ENCODE data around the gene CYLD.
A peak's percentile ranks its signal among the peaks of the same experiment; 100 is the strongest.

CYLD gene

GRCh38 chr16:50818380-50818779 lies 76.5 kb downstream of the CYLD start:
- Histone ChIP-seq H3K4me3 (ENCODE audit: low read depth, low read length) (no peak overlapping the region), H3K36me3 (ENCODE audit: control insufficient read depth in 2 of 2, insufficient read depth in 1 of 2, low read length in 2 of 2) (no peaks in the 10 kb centered on the region), H3K4me1 (ENCODE audit: control insufficient read depth, insufficient read depth, low read length) (no peaks in the 10 kb centered on the region), H3K27ac (ENCODE audit: extremely low read depth, low read depth, low read length) (no peak overlapping the region), H3K9me3 (ENCODE audit: control insufficient read depth, insufficient read depth, low read depth, low read length) (no peaks in the 10 kb centered on the region)
- TF ChIP-seq EGR2 (tag by site-specific recombination; IDR thresholded peaks at IDR 0.05; ENCODE audit: low read depth) (peak; percentile 53), ZNF19 (tag by site-specific recombination; IDR thresholded peaks at IDR 0.05; ENCODE audit: low read depth) (no peak)
- ChIA-PET POLR2A (no interaction called here), CTCF (interaction anchor here (3.6 kb wide), 1 partner anchor 12 kb away, joined by 16 read pairs; no protein-coding TSS in a partner anchor)

- no peak for TF ChIP-seq ZNF398 (tag by site-specific recombination; IDR thresholded peaks at IDR 0.05)
- ChIA-PET CTCF (no interaction called here), POLR2A (no interaction called here)
These were observed 77.8 kb downstream of the CYLD start for GRCh38 chr16:50819706-50820105.

GRCh38 chr16:50820225-50820624 lies 78.3 kb downstream of the CYLD start:
- Histone ChIP-seq H3K9me3 (ENCODE audit: control insufficient read depth, insufficient read depth, low read depth, low read length) (no peaks in the 10 kb centered on the region), H3K4me3 (ENCODE audit: low read depth, low read length) (no peak overlapping the region), H3K27ac (ENCODE audit: extremely low read depth, low read depth, low read length) (no peak overlapping the region), H3K4me1 (ENCODE audit: control insufficient read depth, insufficient read depth, low read length) (no peaks in the 10 kb centered on the region), H3K36me3 (ENCODE audit: control insufficient read depth in 2 of 2, insufficient read depth in 1 of 2, low read length in 2 of 2) (no peaks in the 10 kb centered on the region)
- ChIA-PET POLR2A (no interaction called here), CTCF (no interaction called here)
- no peak for TF ChIP-seq ZBTB11 (tag by site-specific recombination; conservative IDR thresholded peaks at IDR 0.05; ENCODE audit: low read depth)
- peak; percentile 66 for TF ChIP-seq ZBTB17 (tag by site-specific recombination; IDR thresholded peaks at IDR 0.05)

More at GRCh38 chr16:50819706-50820105, 77.8 kb downstream of the CYLD start:
- Histone ChIP-seq H3K36me3 (ENCODE audit: control insufficient read depth in 2 of 2, insufficient read depth in 1 of 2, low read length in 2 of 2) (no peaks in the 10 kb centered on the region), H3K4me1 (ENCODE audit: control insufficient read depth, insufficient read depth, low read length) (no peaks in the 10 kb centered on the region), H3K9me3 (ENCODE audit: control insufficient read depth, insufficient read depth, low read depth, low read length) (no peaks in the 10 kb centered on the region), H3K4me3 (ENCODE audit: low read depth, low read length) (no peak overlapping the region), H3K27ac (ENCODE audit: extremely low read depth, low read depth, low read length) (no peak overlapping the region)

- CTCF ChIA-PET = interaction anchor here (0.7 to 1.3 kb wide), 3 partner anchors 14 to 54 kb away, joined by 3 to 5 read pairs (median 3); no protein-coding TSS in a partner anchor
- Histone ChIP-seq H3K36me3 (ENCODE audit: control insufficient read depth in 2 of 2, insufficient read depth in 1 of 2, low read length in 2 of 2) (no peaks in the 10 kb centered on the region), H3K27ac (ENCODE audit: extremely low read depth, low read depth, low read length) (no peak overlapping the region), H3K9me3 (ENCODE audit: control insufficient read depth, insufficient read depth, low read depth, low read length) (no peaks in the 10 kb centered on the region), H3K4me3 (ENCODE audit: low read depth, low read length) (no peak overlapping the region), H3K4me1 (ENCODE audit: control insufficient read depth, insufficient read depth, low read length) (no peaks in the 10 kb centered on the region)
- TF ChIP-seq TCF7L2 (IDR thresholded peaks at IDR 0.05; ENCODE audit: borderline replicate concordance, low read depth, low read length) (no peak), ZNF558 (tag by site-specific recombination; IDR thresholded peaks at IDR 0.05) (no peak), GLI4 (tag by site-specific recombination; IDR thresholded peaks at IDR 0.05) (no peak), RBAK (tag by site-specific recombination; IDR thresholded peaks at IDR 0.05) (no peak), MEIS1 (CRISPR knock-in tag; IDR thresholded peaks at IDR 0.05; ENCODE audit: borderline replicate concordance) (no peak)
- POLR2A ChIA-PET = no interaction called here
These were observed 79.7 kb downstream of the CYLD start for GRCh38 chr16:50821586-50821985.

Data from HEK293 (cell line).